PC-3 (cell line): ENCODE measurements around the gene SALL3.

ENCODE experiments used
- CTCF ChIP-seq: fragments of 300-600 bp; sonication (generic); conservative IDR thresholded peaks from 2 replicates; pipeline ENCODE4 v1.5.1; 2017; ENCODE audit warnings: antibody characterized with exemption, low read depth, mild to moderate bottlenecking, low read length
- EZH2 ChIP-seq: fragments of 300-600 bp; sonication (generic); IDR thresholded peaks from one replicate; pipeline ENCODE4 v1.6.1; 2017; ENCODE audit warnings: antibody characterized with exemption, mild to moderate bottlenecking, low read length; ENCODE audit not compliant: unreplicated experiment

- TF ChIP-seq CTCF (no peak), EZH2 (no peak)
Observed at GRCh38 chr18:78948221-78948620, 31.4 kb upstream of the SALL3 start.
